Nephron (organoid): ENCODE data around the gene SLC17A9.

ENCODE experiments used
- H3K27ac Mint-ChIP-seq, 3 experiments: 2 replicates each; pipeline ENCODE4 v1.8.0; 2020; ENCODE audit warnings: mixed read lengths in 3 of 3, mild to moderate bottlenecking in 2 of 3, moderate library complexity in 1 of 3
- H3K27me3 Mint-ChIP-seq: 2 replicates; pipeline ENCODE4 v1.8.0; 2021; ENCODE audit warnings: low read depth, mild to moderate bottlenecking, moderate library complexity, mixed read lengths
- H3K36me3 Mint-ChIP-seq: 2 replicates; pipeline ENCODE4 v1.8.0; 2020; ENCODE audit warnings: low read depth, mixed read lengths
- H3K4me1 Mint-ChIP-seq: 2 replicates; pipeline ENCODE4 v1.8.0; 2020; ENCODE audit warnings: mixed read lengths
- H3K4me3 Mint-ChIP-seq, 3 experiments: 2 replicates each; pipeline ENCODE4 v1.8.0; 2020; ENCODE audit warnings: mild to moderate bottlenecking in 3 of 3, mixed read lengths in 3 of 3, moderate library complexity in 2 of 3
- H3K9me3 Mint-ChIP-seq: 2 replicates; pipeline ENCODE4 v1.8.0; 2020; ENCODE audit warnings: mixed read lengths
- TF ChIP-seq, protein P1 (sequence below), 3 experiments: fragments of 200-600 bp; sonication (generic); IDR thresholded peaks; one replicate each; pipeline ENCODE4 v1.5.0; 2021; ENCODE audit warnings: antibody characterized with exemption in 3 of 3; ENCODE audit not compliant: unreplicated experiment in 3 of 3

The SLC17A9 gene

GRCh38 chr20:62907384-62908317, 44.9 kb upstream of the SLC17A9 start:
- Mint-ChIP-seq H3K27ac (no peak overlapping the region), H3K36me3 (peaks cover 85% of the 10 kb centered on the region), H3K27me3 (no peaks in the 10 kb centered on the region), H3K4me3 (no peak overlapping the region), H3K9me3 (no peaks in the 10 kb centered on the region), H3K4me1 (no peaks in the 10 kb centered on the region)
- TF ChIP-seq, protein P1, sequence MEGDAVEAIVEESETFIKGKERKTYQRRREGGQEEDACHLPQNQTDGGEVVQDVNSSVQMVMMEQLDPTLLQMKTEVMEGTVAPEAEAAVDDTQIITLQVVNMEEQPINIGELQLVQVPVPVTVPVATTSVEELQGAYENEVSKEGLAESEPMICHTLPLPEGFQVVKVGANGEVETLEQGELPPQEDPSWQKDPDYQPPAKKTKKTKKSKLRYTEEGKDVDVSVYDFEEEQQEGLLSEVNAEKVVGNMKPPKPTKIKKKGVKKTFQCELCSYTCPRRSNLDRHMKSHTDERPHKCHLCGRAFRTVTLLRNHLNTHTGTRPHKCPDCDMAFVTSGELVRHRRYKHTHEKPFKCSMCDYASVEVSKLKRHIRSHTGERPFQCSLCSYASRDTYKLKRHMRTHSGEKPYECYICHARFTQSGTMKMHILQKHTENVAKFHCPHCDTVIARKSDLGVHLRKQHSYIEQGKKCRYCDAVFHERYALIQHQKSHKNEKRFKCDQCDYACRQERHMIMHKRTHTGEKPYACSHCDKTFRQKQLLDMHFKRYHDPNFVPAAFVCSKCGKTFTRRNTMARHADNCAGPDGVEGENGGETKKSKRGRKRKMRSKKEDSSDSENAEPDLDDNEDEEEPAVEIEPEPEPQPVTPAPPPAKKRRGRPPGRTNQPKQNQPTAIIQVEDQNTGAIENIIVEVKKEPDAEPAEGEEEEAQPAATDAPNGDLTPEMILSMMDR (IDR thresholded peaks at IDR 0.05; ENCODE audit: unreplicated experiment in 3 of 3) = peak; percentile 36 to 56 (median 45)

GRCh38 chr20:62908971-62909791, 43.3 kb upstream of the SLC17A9 start:
- TF ChIP-seq, protein P1 (IDR thresholded peaks at IDR 0.05; ENCODE audit: unreplicated experiment in 3 of 3) = no peak
- peaks cover 4% of the 10 kb centered on the region for H3K4me1 Mint-ChIP-seq
- no peaks in the 10 kb centered on the region for H3K27me3 Mint-ChIP-seq
- H3K36me3 Mint-ChIP-seq = peaks cover 78% of the 10 kb centered on the region
- H3K27ac Mint-ChIP-seq = no peak overlapping the region
- no peak overlapping the region for H3K4me3 Mint-ChIP-seq
- H3K9me3 Mint-ChIP-seq = no peaks in the 10 kb centered on the region

- H3K27me3 Mint-ChIP-seq = no peaks in the 10 kb centered on the region
- TF ChIP-seq, protein P1 (IDR thresholded peaks at IDR 0.05; ENCODE audit: unreplicated experiment in 3 of 3) = no peak
- H3K4me3 Mint-ChIP-seq = no peak overlapping the region
- H3K9me3 Mint-ChIP-seq = no peaks in the 10 kb centered on the region
- H3K4me1 Mint-ChIP-seq = peaks cover 15% of the 10 kb centered on the region
- peaks cover 69% of the 10 kb centered on the region for H3K36me3 Mint-ChIP-seq
- H3K27ac Mint-ChIP-seq = no peak overlapping the region
Measured at GRCh38 chr20:62910217-62910766, 42.2 kb upstream of the SLC17A9 start.

GRCh38 chr20:62910777-62911497, 41.6 kb upstream of the SLC17A9 start:
- Mint-ChIP-seq H3K4me1 (peaks cover 19% of the 10 kb centered on the region), H3K4me3 (no peak overlapping the region), H3K27me3 (no peaks in the 10 kb centered on the region), H3K36me3 (peaks cover 62% of the 10 kb centered on the region), H3K27ac (no peak overlapping the region), H3K9me3 (no peaks in the 10 kb centered on the region)
- TF ChIP-seq, protein P1 (IDR thresholded peaks at IDR 0.05; ENCODE audit: unreplicated experiment in 3 of 3) = no peak

GRCh38 chr20:62911701-62912280, 40.7 kb upstream of the SLC17A9 start:
- Mint-ChIP-seq H3K27me3 (no peaks in the 10 kb centered on the region), H3K4me3 (no peak overlapping the region), H3K4me1 (peaks cover 24% of the 10 kb centered on the region), H3K27ac (no peak overlapping the region), H3K9me3 (no peaks in the 10 kb centered on the region), H3K36me3 (peaks cover 54% of the 10 kb centered on the region)
- TF ChIP-seq, protein P1 (IDR thresholded peaks at IDR 0.05; ENCODE audit: unreplicated experiment in 3 of 3) = no peak
